LNCaP clone FGC (cell line): Measurements from ENCODE around the gene CELF4.

ENCODE experiments used
- DNase-seq: peaks from one replicate; pipeline ENCODE4 v3.0.0-alpha.2; 2011; ENCODE audit warnings: low read depth
- H3K4me3 ChIP-seq: 2 replicates; pipeline ENCODE4 v1.5.1; 2011; ENCODE audit warnings: mild to moderate bottlenecking, low read depth, low read length, control low read depth
- CTCF ChIP-seq: IDR thresholded peaks from 2 replicates; pipeline ENCODE4 v1.5.1; 2012; ENCODE audit warnings: mild to moderate bottlenecking; ENCODE audit not compliant: control insufficient read depth, insufficient read depth; ENCODE audit errors: extremely low read depth

Gene CELF4

GRCh38 chr18:37265382-37265781 lies 300.2 kb downstream of the CELF4 start:
- H3K4me3 ChIP-seq, result no peak overlapping the region
- TF ChIP-seq CTCF, result no peak
- no peak for DNase-seq

GRCh38 chr18:37264956-37265355 lies 300.6 kb downstream of the CELF4 start:
- DNase-seq, result no peak
- no peak for TF ChIP-seq CTCF
- H3K4me3 ChIP-seq, result no peak overlapping the region

GRCh38 chr18:37261988-37262387 lies 303.6 kb downstream of the CELF4 start:
- no peak for DNase-seq
- no peak for TF ChIP-seq CTCF
- no peak overlapping the region for H3K4me3 ChIP-seq

- no peak for TF ChIP-seq CTCF
- no peak for DNase-seq
- no peak overlapping the region for H3K4me3 ChIP-seq
These were observed 304.3 kb downstream of the CELF4 start for GRCh38 chr18:37261246-37261840.

- H3K4me3 ChIP-seq, result no peak overlapping the region
- DNase-seq, result no peak
- no peak for TF ChIP-seq CTCF
These were observed 305.1 kb downstream of the CELF4 start for GRCh38 chr18:37260367-37261093.

- TF ChIP-seq CTCF, result no peak
- DNase-seq, result no peak
- no peak overlapping the region for H3K4me3 ChIP-seq
These were observed 305.9 kb downstream of the CELF4 start for GRCh38 chr18:37259711-37260110.

GRCh38 chr18:37258819-37259218 lies 306.8 kb downstream of the CELF4 start:
- DNase-seq, result no peak
- H3K4me3 ChIP-seq, result no peak overlapping the region
- no peak for TF ChIP-seq CTCF
